Calu3 (cell line): ENCODE data around the gene FOXS1. TPM values are rescaled to one million over a fixed set of nuclear protein-coding genes. Genes with fewer than 3 reads are reported as not detected.

Source experiments
- BruUV-seq: library from RNA; stranded (reverse); fragments of 400-500 nt; replicated peaks from 2 replicates; lab custom pipeline; 2021; lab: Mats Ljungman, UMichigan
- CTCF ChIA-PET: fragments of 300-600 bp; sonication (Branson Sonifier 250); formaldehyde crosslinking; loops from one replicate; lab custom pipeline; 2022; ENCODE audit warnings: antibody characterized with exemption; lab: Charles Lee
- DNase-seq: peaks from one replicate; pipeline ENCODE4 v3.0.0; 2022
- H3K27ac Mint-ChIP-seq: one replicate; pipeline ENCODE4 v1.8.0; 2022; ENCODE audit warnings: mixed read lengths; ENCODE audit not compliant: unreplicated experiment
- H3K27me3 Mint-ChIP-seq: one replicate; pipeline ENCODE4 v1.8.0; 2022; ENCODE audit warnings: mixed read lengths; ENCODE audit not compliant: unreplicated experiment
- H3K36me3 Mint-ChIP-seq: one replicate; pipeline ENCODE4 v1.8.0; 2022; ENCODE audit warnings: mild to moderate bottlenecking, moderate library complexity, mixed read lengths; ENCODE audit not compliant: insufficient read depth, unreplicated experiment
- H3K4me1 Mint-ChIP-seq: one replicate; pipeline ENCODE4 v1.8.0; 2022; ENCODE audit warnings: mild to moderate bottlenecking, low read depth, mixed read lengths; ENCODE audit not compliant: unreplicated experiment
- H3K4me3 Mint-ChIP-seq: one replicate; pipeline ENCODE4 v1.8.0; 2022; ENCODE audit warnings: mild to moderate bottlenecking, low read depth, moderate library complexity, mixed read lengths; ENCODE audit not compliant: unreplicated experiment
- H3K9me3 Mint-ChIP-seq: one replicate; pipeline ENCODE4 v1.8.0; 2022; ENCODE audit warnings: low read depth, mixed read lengths; ENCODE audit not compliant: unreplicated experiment
- CTCF ChIP-seq: fragments of 200-600 bp; IDR thresholded peaks from one replicate; pipeline ENCODE4 v1.8.0; 2022; ENCODE audit warnings: antibody characterized with exemption; ENCODE audit not compliant: unreplicated experiment
- intact Hi-C: fragments of 100-400 bp; cut with micrococcal nuclease; formaldehyde crosslinking; loops from one replicate; pipeline ENCODE4 v1.10.0; 2022; ENCODE audit not compliant: unreplicated experiment
- total RNA-seq: library from RNA; stranded (reverse); gene quantifications from 2 replicates; pipeline ENCODE4 v1.2.3, GENCODE V29; 2022

The FOXS1 gene
- total RNA-seq, 1 experiment from 2014 or later: not detected

- peaks cover 8% of the 10 kb centered on the region for H3K36me3 Mint-ChIP-seq
- BruUV-seq: no TSS peak
- no peaks in the 10 kb centered on the region for H3K9me3 Mint-ChIP-seq
- CTCF ChIA-PET: interaction anchor here (0.7 to 1.2 kb wide), 4 partner anchors 10 to 157 kb away, joined by 3 to 4 read pairs (median 3); partner anchors contain the start of gene PDRG1
- H3K4me1 Mint-ChIP-seq: peaks cover 16% of the 10 kb centered on the region
- no peaks in the 10 kb centered on the region for H3K27me3 Mint-ChIP-seq
- TF ChIP-seq CTCF: no peak
- peak overlapping the region; percentile 66 for H3K4me3 Mint-ChIP-seq
- peak; percentile 58 for DNase-seq
- H3K27ac Mint-ChIP-seq: no peak overlapping the region
- intact Hi-C loops: no loop called here
Observed at GRCh38 chr20:31860390-31861134, 15.2 kb upstream of the FOXS1 start.

- H3K27ac Mint-ChIP-seq: no peak overlapping the region
- peak overlapping the region; percentile 66 for H3K4me3 Mint-ChIP-seq
Observed at GRCh38 chr20:31859998-31860380, 14.6 kb upstream of the FOXS1 start.

GRCh38 chr20:31859266-31859997 is 14.0 kb upstream of the FOXS1 start:
- DNase-seq: no peak
- H3K4me3 Mint-ChIP-seq: no peak overlapping the region
- intact Hi-C loops: no loop called here

More at GRCh38 chr20:31859998-31860380, 14.6 kb upstream of the FOXS1 start:
- peaks cover 8% of the 10 kb centered on the region for H3K36me3 Mint-ChIP-seq
- H3K9me3 Mint-ChIP-seq: no peaks in the 10 kb centered on the region
- no peak for TF ChIP-seq CTCF
- CTCF ChIA-PET: interaction anchor here (0.7 to 1.2 kb wide), 4 partner anchors 10 to 158 kb away, joined by 3 to 4 read pairs (median 3); partner anchors contain the start of gene PDRG1
- DNase-seq: no peak
- H3K27me3 Mint-ChIP-seq: no peaks in the 10 kb centered on the region
- peaks cover 16% of the 10 kb centered on the region for H3K4me1 Mint-ChIP-seq
- intact Hi-C loops: no loop called here
- BruUV-seq: no TSS peak

DNA sequence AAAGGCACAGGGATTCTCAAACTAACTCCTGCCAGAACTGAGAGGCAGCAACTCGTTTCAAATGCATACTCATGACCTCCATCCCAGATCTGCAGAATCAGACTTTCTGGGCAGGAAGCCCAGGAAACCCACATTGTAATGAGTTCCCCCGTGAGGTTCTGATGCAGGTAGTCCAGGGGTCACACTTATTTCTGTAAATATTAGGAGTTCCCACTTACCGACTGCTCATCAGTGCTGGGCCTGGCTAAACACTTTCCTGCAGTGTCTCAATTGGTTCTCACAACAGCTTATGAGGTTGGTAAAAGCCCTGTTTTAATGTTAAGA is 13.3 kb upstream of the FOXS1 start:
- CTCF ChIA-PET: interaction anchor here (0.7 kb wide), 1 partner anchor 227 kb away, joined by 6 read pairs; no protein-coding TSS in a partner anchor
- H3K9me3 Mint-ChIP-seq: no peaks in the 10 kb centered on the region

More at GRCh38 chr20:31859266-31859997, 14.0 kb upstream of the FOXS1 start:
- BruUV-seq: no TSS peak
- CTCF ChIA-PET: interaction anchor here (0.7 to 1.2 kb wide), 2 partner anchors 93 to 226 kb away, joined by 3 to 6 read pairs; partner anchors contain the start of gene PDRG1
- Mint-ChIP-seq H3K27me3 (no peaks in the 10 kb centered on the region), H3K27ac (no peak overlapping the region), H3K9me3 (no peaks in the 10 kb centered on the region), H3K4me1 (peaks cover 16% of the 10 kb centered on the region), H3K36me3 (peaks cover 8% of the 10 kb centered on the region)
- TF ChIP-seq CTCF: no peak

More for the DNA sequence above, 13.3 kb upstream of the FOXS1 start:
- Mint-ChIP-seq H3K27me3 (no peaks in the 10 kb centered on the region), H3K4me3 (no peak overlapping the region), H3K36me3 (peaks cover 8% of the 10 kb centered on the region), H3K27ac (no peak overlapping the region), H3K4me1 (peaks cover 16% of the 10 kb centered on the region)
- no TSS peak for BruUV-seq
- no peak for TF ChIP-seq CTCF
- DNase-seq: no peak
- intact Hi-C loops: no loop called here
